ENCODE data around the gene DDX47.

DDX47 gene

GRCh38 chr12:12813120-12814101, at the start of gene DDX47:
TSS of gene DDX47 (plus strand) at chr12:12813346. CDS start at chr12:12813368, 22 bp downstream.
- TF ChIP-seq GATA3 (IDR thresholded peaks at IDR 0.05; ENCODE audit: low read depth, low read length): no peak
- TF ChIP-seq GATA2 (IDR thresholded peaks at IDR 0.05; ENCODE audit: low read depth, low read length): 0 out of 2 replicates have a peak, but pooled peaks have one; percentile 30

GRCh38 chr12:12764824-12765223, 48.3 kb upstream of the DDX47 start:
- TF ChIP-seq GATA3 (IDR thresholded peaks at IDR 0.05; ENCODE audit: low read depth, low read length): no peak
- no peak for TF ChIP-seq GATA2 (IDR thresholded peaks at IDR 0.05; ENCODE audit: low read depth, low read length)

- TF ChIP-seq GATA2 (IDR thresholded peaks at IDR 0.05; ENCODE audit: low read depth, low read length) (no peak), GATA3 (IDR thresholded peaks at IDR 0.05; ENCODE audit: low read depth, low read length) (no peak)
Measured at GRCh38 chr12:12770262-12770661, 42.9 kb upstream of the DDX47 start.

GRCh38 chr12:12774791-12775190, 38.4 kb upstream of the DDX47 start:
- no peak for TF ChIP-seq GATA2 (IDR thresholded peaks at IDR 0.05; ENCODE audit: low read depth, low read length)
- TF ChIP-seq GATA3 (IDR thresholded peaks at IDR 0.05; ENCODE audit: low read depth, low read length): no peak

- TF ChIP-seq GATA2 (IDR thresholded peaks at IDR 0.05; ENCODE audit: low read depth, low read length): no peak
- no peak for TF ChIP-seq GATA3 (IDR thresholded peaks at IDR 0.05; ENCODE audit: low read depth, low read length)
Measured at GRCh38 chr12:12776261-12776660, 36.9 kb upstream of the DDX47 start.

GRCh38 chr12:12777092-12777491, 36.1 kb upstream of the DDX47 start:
- TF ChIP-seq GATA3 (IDR thresholded peaks at IDR 0.05; ENCODE audit: low read depth, low read length) (no peak), GATA2 (IDR thresholded peaks at IDR 0.05; ENCODE audit: low read depth, low read length) (no peak)

- no peak for TF ChIP-seq GATA3 (IDR thresholded peaks at IDR 0.05; ENCODE audit: low read depth, low read length)
- no peak for TF ChIP-seq GATA2 (IDR thresholded peaks at IDR 0.05; ENCODE audit: low read depth, low read length)
Measured at GRCh38 chr12:12779007-12779406, 34.1 kb upstream of the DDX47 start.

- TF ChIP-seq GATA3 (IDR thresholded peaks at IDR 0.05; ENCODE audit: low read depth, low read length): no peak
Measured at GRCh38 chr12:12779529-12779928, 33.6 kb upstream of the DDX47 start.

GRCh38 chr12:12784116-12784515, 29.0 kb upstream of the DDX47 start:
- TF ChIP-seq GATA3 (IDR thresholded peaks at IDR 0.05; ENCODE audit: low read depth, low read length) (no peak), GATA2 (IDR thresholded peaks at IDR 0.05; ENCODE audit: low read depth, low read length) (no peak)

- TF ChIP-seq GATA3 (IDR thresholded peaks at IDR 0.05; ENCODE audit: low read depth, low read length) (no peak), GATA2 (IDR thresholded peaks at IDR 0.05; ENCODE audit: low read depth, low read length) (no peak)
Measured at GRCh38 chr12:12784911-12785814, 28.0 kb upstream of the DDX47 start, which contains the start of gene APOLD1. TSS of gene APOLD1 (plus strand) at chr12:12785659. CDS start at chr12:12785692, 33 bp downstream.

- TF ChIP-seq GATA3 (IDR thresholded peaks at IDR 0.05; ENCODE audit: low read depth, low read length) (no peak), GATA2 (IDR thresholded peaks at IDR 0.05; ENCODE audit: low read depth, low read length) (no peak)
Measured at GRCh38 chr12:12786351-12786705, 26.8 kb upstream of the DDX47 start.

- TF ChIP-seq GATA3 (IDR thresholded peaks at IDR 0.05; ENCODE audit: low read depth, low read length) (no peak), GATA2 (IDR thresholded peaks at IDR 0.05; ENCODE audit: low read depth, low read length) (0 out of 2 replicates have a peak, but pooled peaks have one; percentile 9)
Measured at GRCh38 chr12:12786706-12787601, 26.2 kb upstream of the DDX47 start.

- TF ChIP-seq GATA2 (IDR thresholded peaks at IDR 0.05; ENCODE audit: low read depth, low read length) (no peak), GATA3 (IDR thresholded peaks at IDR 0.05; ENCODE audit: low read depth, low read length) (no peak)
Measured at GRCh38 chr12:12788131-12788530, 25.0 kb upstream of the DDX47 start.
